ENCODE measurements around the gene RDH5. TPM values are rescaled to one million over a fixed set of nuclear protein-coding genes. Genes with fewer than 3 reads are reported as not detected.

Gene RDH5
- total and polyA plus RNA-seq, 4 donors = 9.2 to 61.7 (median 29.2) TPM

DNA sequence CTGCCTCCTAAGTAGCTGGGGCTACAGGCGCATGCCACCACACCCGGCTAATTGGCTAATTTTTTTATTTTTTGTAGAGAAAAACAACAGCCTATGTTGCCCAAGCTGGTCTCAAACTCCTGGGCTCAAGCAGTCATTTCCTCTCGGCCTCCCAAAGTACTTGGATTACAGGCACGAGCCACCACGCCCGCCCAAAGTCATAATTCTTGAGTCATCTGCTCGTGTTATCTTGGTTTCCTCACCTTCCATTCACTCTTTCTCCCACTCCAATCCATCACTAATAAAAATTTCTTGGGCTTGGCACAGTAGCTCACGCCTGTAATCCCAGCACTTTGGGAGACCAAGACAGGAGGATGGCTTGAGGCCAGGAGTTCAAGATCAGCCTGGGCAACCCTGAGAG lies 44.5 kb upstream of the RDH5 start:
- Histone ChIP-seq H3K27me3 (ENCODE audit: control insufficient read depth in 4 of 4, insufficient read depth in 4 of 4, low read length in 3 of 4) (no peaks in the 10 kb centered on the region), H3K36me3 (ENCODE audit: control insufficient read depth in 4 of 4, insufficient read depth in 3 of 4, low read depth in 1 of 4, low read length in 3 of 4) (no peaks in the 10 kb centered on the region), H3K27ac (ENCODE audit: low read depth in 1 of 2, low read length in 2 of 2) (no peak overlapping the region), H3K9me3 (ENCODE audit: control insufficient read depth in 4 of 4, low read length in 3 of 4) (no peaks in the 10 kb centered on the region), H3K4me1 (ENCODE audit: control insufficient read depth in 4 of 4, insufficient read depth in 4 of 4, low read length in 3 of 4) (peaks cover 0 to 8% (median 2%) of the 10 kb centered on the region in 4 donors), H3K9ac (ENCODE audit: low read depth in 1 of 2, low read length in 2 of 2) (no peak overlapping the region), H3K4me3 (ENCODE audit: low read depth in 1 of 3, low read length in 3 of 3) (no peak overlapping the region)
- TF ChIP-seq, protein P1, sequence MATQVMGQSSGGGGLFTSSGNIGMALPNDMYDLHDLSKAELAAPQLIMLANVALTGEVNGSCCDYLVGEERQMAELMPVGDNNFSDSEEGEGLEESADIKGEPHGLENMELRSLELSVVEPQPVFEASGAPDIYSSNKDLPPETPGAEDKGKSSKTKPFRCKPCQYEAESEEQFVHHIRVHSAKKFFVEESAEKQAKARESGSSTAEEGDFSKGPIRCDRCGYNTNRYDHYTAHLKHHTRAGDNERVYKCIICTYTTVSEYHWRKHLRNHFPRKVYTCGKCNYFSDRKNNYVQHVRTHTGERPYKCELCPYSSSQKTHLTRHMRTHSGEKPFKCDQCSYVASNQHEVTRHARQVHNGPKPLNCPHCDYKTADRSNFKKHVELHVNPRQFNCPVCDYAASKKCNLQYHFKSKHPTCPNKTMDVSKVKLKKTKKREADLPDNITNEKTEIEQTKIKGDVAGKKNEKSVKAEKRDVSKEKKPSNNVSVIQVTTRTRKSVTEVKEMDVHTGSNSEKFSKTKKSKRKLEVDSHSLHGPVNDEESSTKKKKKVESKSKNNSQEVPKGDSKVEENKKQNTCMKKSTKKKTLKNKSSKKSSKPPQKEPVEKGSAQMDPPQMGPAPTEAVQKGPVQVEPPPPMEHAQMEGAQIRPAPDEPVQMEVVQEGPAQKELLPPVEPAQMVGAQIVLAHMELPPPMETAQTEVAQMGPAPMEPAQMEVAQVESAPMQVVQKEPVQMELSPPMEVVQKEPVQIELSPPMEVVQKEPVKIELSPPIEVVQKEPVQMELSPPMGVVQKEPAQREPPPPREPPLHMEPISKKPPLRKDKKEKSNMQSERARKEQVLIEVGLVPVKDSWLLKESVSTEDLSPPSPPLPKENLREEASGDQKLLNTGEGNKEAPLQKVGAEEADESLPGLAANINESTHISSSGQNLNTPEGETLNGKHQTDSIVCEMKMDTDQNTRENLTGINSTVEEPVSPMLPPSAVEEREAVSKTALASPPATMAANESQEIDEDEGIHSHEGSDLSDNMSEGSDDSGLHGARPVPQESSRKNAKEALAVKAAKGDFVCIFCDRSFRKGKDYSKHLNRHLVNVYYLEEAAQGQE (IDR thresholded peaks at IDR 0.05) = no peak
- TF ChIP-seq FOXA2 (IDR thresholded peaks at IDR 0.05) (no peak), YY1 (IDR thresholded peaks at IDR 0.05) (no peak), GABPA (IDR thresholded peaks at IDR 0.05 in 1 of 2, conservative IDR thresholded peaks at IDR 0.05 in 1 of 2) (no peak), HNF4G (IDR thresholded peaks at IDR 0.05) (no peak), RXRA (IDR thresholded peaks at IDR 0.05) (no peak), EGR1 (IDR thresholded peaks at IDR 0.05; ENCODE audit: low read depth in 2 of 2) (no peak), HNF4A (conservative IDR thresholded peaks at IDR 0.05) (no peak), ATF3 (IDR thresholded peaks at IDR 0.05) (no peak), MAX (IDR thresholded peaks at IDR 0.05) (no peak), FOXA1 (IDR thresholded peaks at IDR 0.05) (no peak), RAD21 (IDR thresholded peaks at IDR 0.05) (no peak), NR2F2 (IDR thresholded peaks at IDR 0.05) (no peak), ZBTB33 (IDR thresholded peaks at IDR 0.05) (no peak), JUND (IDR thresholded peaks at IDR 0.05) (no peak), TAF1 (conservative IDR thresholded peaks at IDR 0.05) (no peak), SP1 (IDR thresholded peaks at IDR 0.05) (no peak)
- TF ChIP-seq, protein P2, sequence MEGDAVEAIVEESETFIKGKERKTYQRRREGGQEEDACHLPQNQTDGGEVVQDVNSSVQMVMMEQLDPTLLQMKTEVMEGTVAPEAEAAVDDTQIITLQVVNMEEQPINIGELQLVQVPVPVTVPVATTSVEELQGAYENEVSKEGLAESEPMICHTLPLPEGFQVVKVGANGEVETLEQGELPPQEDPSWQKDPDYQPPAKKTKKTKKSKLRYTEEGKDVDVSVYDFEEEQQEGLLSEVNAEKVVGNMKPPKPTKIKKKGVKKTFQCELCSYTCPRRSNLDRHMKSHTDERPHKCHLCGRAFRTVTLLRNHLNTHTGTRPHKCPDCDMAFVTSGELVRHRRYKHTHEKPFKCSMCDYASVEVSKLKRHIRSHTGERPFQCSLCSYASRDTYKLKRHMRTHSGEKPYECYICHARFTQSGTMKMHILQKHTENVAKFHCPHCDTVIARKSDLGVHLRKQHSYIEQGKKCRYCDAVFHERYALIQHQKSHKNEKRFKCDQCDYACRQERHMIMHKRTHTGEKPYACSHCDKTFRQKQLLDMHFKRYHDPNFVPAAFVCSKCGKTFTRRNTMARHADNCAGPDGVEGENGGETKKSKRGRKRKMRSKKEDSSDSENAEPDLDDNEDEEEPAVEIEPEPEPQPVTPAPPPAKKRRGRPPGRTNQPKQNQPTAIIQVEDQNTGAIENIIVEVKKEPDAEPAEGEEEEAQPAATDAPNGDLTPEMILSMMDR (IDR thresholded peaks at IDR 0.05; ENCODE audit: low read depth, low read length, missing input control) = no peak
- DNase-seq (ENCODE audit: low spot score) = no peak
- WGBS = 84% methylated on average over 8 of the region's 8 CpGs

All from liver (tissue), 9 donors.